ENCODE results near the gene PDE8A. TPM values are rescaled to one million over a fixed set of nuclear protein-coding genes. Genes with fewer than 3 reads are reported as not detected.

The PDE8A gene
- total and polyA plus RNA-seq, 2 of the 4 experiments (the other 2 are of a cell fraction) = 32.4 to 35.9 TPM

DNA sequence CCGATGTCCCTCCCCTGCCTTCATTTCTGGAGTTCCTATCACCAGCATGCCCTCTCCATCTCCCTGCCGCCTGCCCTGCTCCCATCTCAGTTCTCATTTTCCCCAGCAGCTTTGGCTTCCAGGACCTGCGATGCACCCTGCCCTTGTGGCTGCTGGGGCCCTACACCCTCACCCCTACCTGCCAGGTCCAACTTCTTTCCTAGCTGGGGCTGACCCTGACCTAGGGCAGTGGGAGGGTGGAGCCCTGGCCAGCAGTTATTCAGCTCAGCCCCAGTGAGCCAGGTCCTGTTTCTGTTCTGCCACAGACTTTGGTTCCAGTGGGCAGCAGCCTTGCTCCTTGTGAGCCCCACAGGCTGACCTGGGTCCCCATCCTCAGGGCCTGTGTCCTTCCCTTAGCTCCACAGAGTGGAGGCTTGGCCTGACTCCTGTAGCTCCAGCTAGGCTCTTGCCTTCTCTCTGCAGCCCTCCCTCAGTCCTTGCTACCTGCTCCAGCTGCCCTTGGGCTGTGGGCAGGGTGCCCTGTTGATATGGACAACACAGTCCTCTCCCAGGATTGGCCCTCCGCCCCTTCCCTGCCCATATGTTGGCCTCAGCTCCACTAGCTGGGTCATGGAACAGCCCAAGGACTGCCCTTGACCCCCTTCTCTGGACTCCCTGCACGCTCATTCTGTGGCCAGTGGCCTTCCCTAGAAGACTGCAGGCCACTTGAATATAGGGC, 34.7 kb upstream of the PDE8A start:
- Histone ChIP-seq H4K20me1 (ENCODE audit: insufficient read depth, low read length) (no peaks in the 10 kb centered on the region), H2AK9ac (replicated peaks; ENCODE audit: low read depth, low read length, poor library complexity) (peak overlapping the region; percentile 25), H3K79me1 (ENCODE audit: low read depth in 1 of 2, low read length in 2 of 2) (peaks cover 0 to 2% of the 10 kb centered on the region in 2 experiments; a peak in 1 of 4 replicates), H3K27me3 (ENCODE audit: control insufficient read depth, insufficient read depth, low read length) (no peaks in the 10 kb centered on the region), H3K9ac (ENCODE audit: low read depth, low read length) (no peak overlapping the region), H2BK120ac (ENCODE audit: low read depth, low read length) (peak overlapping the region; percentile 28; the same call in 1 of the 2 replicates), H3K4me2 (ENCODE audit: low read depth, low read length) (no peak overlapping the region), H3K4ac (ENCODE audit: low read depth, low read length) (peak overlapping the region; percentile 12; the same call in 1 of the 2 replicates), H3K18ac (ENCODE audit: low read depth, low read length) (no peak overlapping the region), H2AK5ac (ENCODE audit: low read depth, low read length) (peak overlapping the region; percentile 6; the same call in 1 of the 2 replicates), H2BK15ac (ENCODE audit: low read depth, low read length) (no peak overlapping the region), H3K14ac (replicated peaks; ENCODE audit: low read depth, low read length) (peak overlapping the region; percentile 42; the same call in 1 of the 2 replicates), H3K23ac (ENCODE audit: low read depth, low read length) (no peak overlapping the region), H3K27ac (ENCODE audit: insufficient read depth, low read length) (no peak overlapping the region), H2BK5ac (ENCODE audit: low read depth, low read length, poor library complexity, severe bottlenecking) (no peak overlapping the region), H3K9me1 (ENCODE audit: insufficient read depth, low read length) (peaks cover 19% of the 10 kb centered on the region), H3K36me3 (ENCODE audit: control insufficient read depth, insufficient read depth, low read length) (no peaks in the 10 kb centered on the region), H3K56ac (ENCODE audit: extremely low read depth, insufficient read depth, low read length) (no peak overlapping the region), H3K4me1 (ENCODE audit: control insufficient read depth, insufficient read depth, low read length) (peaks cover 6% of the 10 kb centered on the region; the same call in 1 of the 2 replicates), H2BK20ac (ENCODE audit: low read depth, low read length) (peak overlapping the region; percentile 18), H4K5ac (ENCODE audit: low read depth, low read length) (no peak overlapping the region), H3K4me3 (ENCODE audit: insufficient read depth, low read depth, low read length) (no peak overlapping the region), H4K8ac (ENCODE audit: low read depth in 2 of 2, low read length in 2 of 2) (no peak overlapping the region), H3K9me3 (ENCODE audit: control insufficient read depth, insufficient read depth, low read length) (no peaks in the 10 kb centered on the region), H4K91ac (ENCODE audit: insufficient read depth, low read depth, low read length) (peak overlapping the region; percentile 38; the same call in 1 of the 2 replicates), H2AFZ (replicated peaks; ENCODE audit: low read length, poor library complexity) (no peak overlapping the region)
- dilution Hi-C loops (cut with HindIII; ENCODE audit: low sequenced_read_pairs, unreplicated experiment) = no loop called here
- TF ChIP-seq, protein P1, sequence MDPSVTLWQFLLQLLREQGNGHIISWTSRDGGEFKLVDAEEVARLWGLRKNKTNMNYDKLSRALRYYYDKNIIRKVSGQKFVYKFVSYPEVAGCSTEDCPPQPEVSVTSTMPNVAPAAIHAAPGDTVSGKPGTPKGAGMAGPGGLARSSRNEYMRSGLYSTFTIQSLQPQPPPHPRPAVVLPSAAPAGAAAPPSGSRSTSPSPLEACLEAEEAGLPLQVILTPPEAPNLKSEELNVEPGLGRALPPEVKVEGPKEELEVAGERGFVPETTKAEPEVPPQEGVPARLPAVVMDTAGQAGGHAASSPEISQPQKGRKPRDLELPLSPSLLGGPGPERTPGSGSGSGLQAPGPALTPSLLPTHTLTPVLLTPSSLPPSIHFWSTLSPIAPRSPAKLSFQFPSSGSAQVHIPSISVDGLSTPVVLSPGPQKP (IDR thresholded peaks at IDR 0.05; ENCODE audit: borderline replicate concordance, low read depth, low read length) = no peak
- TF ChIP-seq, protein P2, sequence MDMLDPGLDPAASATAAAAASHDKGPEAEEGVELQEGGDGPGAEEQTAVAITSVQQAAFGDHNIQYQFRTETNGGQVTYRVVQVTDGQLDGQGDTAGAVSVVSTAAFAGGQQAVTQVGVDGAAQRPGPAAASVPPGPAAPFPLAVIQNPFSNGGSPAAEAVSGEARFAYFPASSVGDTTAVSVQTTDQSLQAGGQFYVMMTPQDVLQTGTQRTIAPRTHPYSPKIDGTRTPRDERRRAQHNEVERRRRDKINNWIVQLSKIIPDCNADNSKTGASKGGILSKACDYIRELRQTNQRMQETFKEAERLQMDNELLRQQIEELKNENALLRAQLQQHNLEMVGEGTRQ (IDR thresholded peaks at IDR 0.05; ENCODE audit: low read depth, low read length) = no peak
- TF ChIP-seq MXI1 (IDR thresholded peaks at IDR 0.05; ENCODE audit: borderline replicate concordance, low read depth, low read length) = no peak
- no peak for TF ChIP-seq RFX5 (IDR thresholded peaks at IDR 0.05; ENCODE audit: low read depth, low read length)
- TF ChIP-seq BHLHE40 (IDR thresholded peaks at IDR 0.05; ENCODE audit: low read depth, low read length) = no peak
- no peak for TF ChIP-seq SMC3 (IDR thresholded peaks at IDR 0.05; ENCODE audit: low read depth, low read length)
- TF ChIP-seq NFE2L2 (IDR thresholded peaks at IDR 0.05; ENCODE audit: low read depth, low read length) = no peak
- TF ChIP-seq CHD1 (IDR thresholded peaks at IDR 0.05; ENCODE audit: low read depth, low read length) = no peak
- no peak for TF ChIP-seq CEBPB (IDR thresholded peaks at IDR 0.05; ENCODE audit: low read depth, low read length)
- no peak for TF ChIP-seq POLR2A (IDR thresholded peaks at IDR 0.05; ENCODE audit: low read depth, low read length)
- TF ChIP-seq RCOR1 (IDR thresholded peaks at IDR 0.05; ENCODE audit: insufficient replicate concordance, low read length) = no peak
- TF ChIP-seq FOS (IDR thresholded peaks at IDR 0.05; ENCODE audit: low read depth, low read length) = no peak
- TF ChIP-seq, protein P3, sequence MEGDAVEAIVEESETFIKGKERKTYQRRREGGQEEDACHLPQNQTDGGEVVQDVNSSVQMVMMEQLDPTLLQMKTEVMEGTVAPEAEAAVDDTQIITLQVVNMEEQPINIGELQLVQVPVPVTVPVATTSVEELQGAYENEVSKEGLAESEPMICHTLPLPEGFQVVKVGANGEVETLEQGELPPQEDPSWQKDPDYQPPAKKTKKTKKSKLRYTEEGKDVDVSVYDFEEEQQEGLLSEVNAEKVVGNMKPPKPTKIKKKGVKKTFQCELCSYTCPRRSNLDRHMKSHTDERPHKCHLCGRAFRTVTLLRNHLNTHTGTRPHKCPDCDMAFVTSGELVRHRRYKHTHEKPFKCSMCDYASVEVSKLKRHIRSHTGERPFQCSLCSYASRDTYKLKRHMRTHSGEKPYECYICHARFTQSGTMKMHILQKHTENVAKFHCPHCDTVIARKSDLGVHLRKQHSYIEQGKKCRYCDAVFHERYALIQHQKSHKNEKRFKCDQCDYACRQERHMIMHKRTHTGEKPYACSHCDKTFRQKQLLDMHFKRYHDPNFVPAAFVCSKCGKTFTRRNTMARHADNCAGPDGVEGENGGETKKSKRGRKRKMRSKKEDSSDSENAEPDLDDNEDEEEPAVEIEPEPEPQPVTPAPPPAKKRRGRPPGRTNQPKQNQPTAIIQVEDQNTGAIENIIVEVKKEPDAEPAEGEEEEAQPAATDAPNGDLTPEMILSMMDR (conservative IDR thresholded peaks at IDR 0.05; ENCODE audit: low read depth, low read length) = no peak
- CTCF ChIA-PET = no interaction called here
- in situ Hi-C loops (cut with MboI; ENCODE audit: low sequenced_read_pairs) = no loop called here
- ATAC-seq (ENCODE audit: low read depth) = no peak
- DNase-seq = no peak
- POLR2A ChIA-PET (ENCODE audit: unreplicated experiment) = no interaction called here
- BruUV-seq (replicated peaks) = no TSS peak
- intact Hi-C loops (cut with micrococcal nuclease) = no loop called here
- 80% methylated on average over 1 of the region's 5 CpGs; no CpG with 5 or more reads in 1 of the 2 experiments for WGBS, 2 experiments (ENCODE audit: extremely low coverage in 2 of 2, insufficient read length in 1 of 2)
